Prostate gland (tissue), 2 donors: ENCODE measurements around the gene FOXD2. TPM values are rescaled to one million over a fixed set of nuclear protein-coding genes. Genes with fewer than 3 reads are reported as not detected.

Source experiments
- DNase-seq: peaks from one replicate; pipeline ENCODE4 v3.0.0-alpha.2; 2019; ENCODE audit warnings: low spot score
- H3K27ac ChIP-seq, 2 donors: fragments of 200-600 bp; sonication (generic); 2 replicates each; pipeline ENCODE4 v1.5.1; 2017 to 2019
- H3K27me3 ChIP-seq: fragments of 200-600 bp; sonication (generic); replicated peaks from 2 replicates; pipeline ENCODE4 v1.5.1; 2019; ENCODE audit not compliant: insufficient read depth
- H3K36me3 ChIP-seq, 2 donors: fragments of 200-600 bp; sonication (generic); 1 replicate in 1 of 2; 2 replicates in 1 of 2; pipeline versions ENCODE4 v1.5.1 to v1.8.1; 2017 to 2019
- H3K4me1 ChIP-seq: fragments of 200-600 bp; sonication (generic); replicated peaks from 2 replicates; pipeline ENCODE4 v1.5.1; 2019
- H3K4me3 ChIP-seq, 2 donors: fragments of 200-600 bp; sonication (generic); 2 replicates each; pipeline ENCODE4 v1.5.1; 2017 to 2019
- H3K9me3 ChIP-seq: fragments of 200-600 bp; sonication (generic); 2 replicates; pipeline ENCODE4 v1.5.1; 2017
- CTCF ChIP-seq, 4 experiments: fragments of 200-600 bp in 2 of 4; fragments of 450-650 bp in 2 of 4; sonication (generic) in 2 of 4; IDR thresholded peaks; 1 replicate in 3 of 4; 2 replicates in 1 of 4; pipeline ENCODE4 v1.5.1; 2016 to 2019; ENCODE audit warnings: antibody characterized with exemption in 4 of 4, mild to moderate bottlenecking in 2 of 4, moderate library complexity in 2 of 4
- POLR2A ChIP-seq: fragments of 450-650 bp; IDR thresholded peaks from one replicate; pipeline ENCODE4 v1.6.1; 2016; ENCODE audit warnings: antibody characterized with exemption, mild to moderate bottlenecking
- POLR2AphosphoS5 ChIP-seq: sonication (generic); formaldehyde crosslinking; IDR thresholded peaks from one replicate; pipeline ENCODE4 v1.6.1; 2017; ENCODE audit warnings: antibody characterized with exemption
- WGBS: methylation state at CpG from one replicate; pipeline ENCODE4 v1.1.5; 2018; 5-methylcytosine and 5-hydroxymethylcytosine counted together
- intact Hi-C: fragments of 100-400 bp; cut with DNase I; formaldehyde crosslinking; loops from one replicate; pipeline ENCODE4 v1.14.2; 2022
- total RNA-seq, 2 donors: library from RNA; depleted of rRNA; stranded (reverse); fragments of >200 nt; gene quantifications; one replicate each; pipeline ENCODE4 v1.1.0, GENCODE V29; 2016

FOXD2 gene
- total RNA-seq, 2 donors from 2014 or later = 1.2 to 1.8 TPM

GRCh38 chr1:47401761-47402160, 36.1 kb upstream of the FOXD2 start:
- Histone ChIP-seq H3K9me3 (no peaks in the 10 kb centered on the region), H3K4me1 (no peaks in the 10 kb centered on the region), H3K36me3 (no peaks in the 10 kb centered on the region), H3K4me3 (no peak overlapping the region), H3K27ac (no peak overlapping the region), H3K27me3 (no peaks in the 10 kb centered on the region)
- DNase-seq = no peak
- TF ChIP-seq CTCF (IDR thresholded peaks at IDR 0.05) (no peak), POLR2A (no peak), POLR2AphosphoS5 (no peak)
- WGBS = 84% methylated on average over 4 of the region's 4 CpGs
- intact Hi-C loops = no loop called here

GRCh38 chr1:47402591-47402990, 35.3 kb upstream of the FOXD2 start:
- TF ChIP-seq CTCF (IDR thresholded peaks at IDR 0.05) (no peak), POLR2AphosphoS5 (no peak), POLR2A (no peak)
- H3K27ac ChIP-seq = no peak overlapping the region
- DNase-seq = no peak
- 77% methylated on average over 4 of the region's 4 CpGs for WGBS
- H3K36me3 ChIP-seq = no peaks in the 10 kb centered on the region
- intact Hi-C loops = no loop called here
- no peaks in the 10 kb centered on the region for H3K4me1 ChIP-seq
- no peaks in the 10 kb centered on the region for H3K27me3 ChIP-seq
- H3K4me3 ChIP-seq = no peak overlapping the region
- no peaks in the 10 kb centered on the region for H3K9me3 ChIP-seq

GRCh38 chr1:47403321-47403910, 34.4 kb upstream of the FOXD2 start:
- DNase-seq = no peak
- no peak overlapping the region for H3K27ac ChIP-seq
- no peaks in the 10 kb centered on the region for H3K4me1 ChIP-seq
- H3K4me3 ChIP-seq = no peak overlapping the region
- no peaks in the 10 kb centered on the region for H3K27me3 ChIP-seq
- intact Hi-C loops = no loop called here
- no peak for TF ChIP-seq POLR2AphosphoS5
- TF ChIP-seq CTCF (IDR thresholded peaks at IDR 0.05) = no peak
- no peak for TF ChIP-seq POLR2A
- H3K36me3 ChIP-seq = no peaks in the 10 kb centered on the region
- no peaks in the 10 kb centered on the region for H3K9me3 ChIP-seq
- 81% methylated on average over 4 of the region's 4 CpGs for WGBS

DNA sequence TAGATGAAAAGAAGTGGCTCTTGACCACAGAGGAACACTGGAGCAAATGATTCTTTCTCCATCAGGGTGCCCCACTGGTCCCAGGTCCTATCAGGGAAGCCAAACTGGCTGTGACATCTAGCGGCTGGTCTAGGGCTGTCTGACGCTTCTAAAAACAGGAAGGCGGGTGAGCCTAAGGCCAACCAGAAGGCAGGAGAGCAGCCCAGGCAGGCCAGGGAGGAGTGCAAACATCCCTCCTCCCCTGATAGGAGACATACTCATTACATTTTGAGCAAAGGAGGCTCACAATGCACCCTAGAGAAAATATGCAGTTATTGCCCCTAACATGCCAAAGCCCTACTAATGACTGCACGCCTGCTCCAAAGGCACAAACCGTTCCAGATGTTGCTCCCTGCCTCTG, 32.1 kb upstream of the FOXD2 start:
- WGBS = 81% methylated on average over 5 of the region's 5 CpGs
- Histone ChIP-seq H3K9me3 (no peaks in the 10 kb centered on the region), H3K4me3 (no peak overlapping the region), H3K36me3 (no peaks in the 10 kb centered on the region), H3K27ac (no peak overlapping the region), H3K27me3 (no peaks in the 10 kb centered on the region), H3K4me1 (no peaks in the 10 kb centered on the region)
- intact Hi-C loops = no loop called here
- no peak for DNase-seq
- no peak for TF ChIP-seq CTCF (IDR thresholded peaks at IDR 0.05)
- no peak for TF ChIP-seq POLR2AphosphoS5
- TF ChIP-seq POLR2A = no peak

- Histone ChIP-seq H3K27me3 (no peaks in the 10 kb centered on the region), H3K27ac (no peak overlapping the region), H3K36me3 (no peaks in the 10 kb centered on the region), H3K9me3 (no peaks in the 10 kb centered on the region), H3K4me3 (no peak overlapping the region), H3K4me1 (no peaks in the 10 kb centered on the region)
- intact Hi-C loops = no loop called here
- no peak for DNase-seq
- 95% methylated on average over 5 of the region's 5 CpGs for WGBS
- TF ChIP-seq POLR2AphosphoS5 (no peak), POLR2A (no peak), CTCF (IDR thresholded peaks at IDR 0.05) (no peak)
Measured at GRCh38 chr1:47406966-47407365, 30.9 kb upstream of the FOXD2 start.
